Body of pancreas (tissue), 4 donors: ENCODE measurements around the gene CD52. TPM values are rescaled to one million over a fixed set of nuclear protein-coding genes. Genes with fewer than 3 reads are reported as not detected.
A peak's percentile ranks its signal among the peaks of the same experiment; 100 is the strongest.

Experiments
- ATAC-seq: fragments of 150-250 bp; one replicate; pipeline ENCODE4 v1.9.1; 2016
- DNase-seq, 4 donors: peaks; one replicate each; pipeline ENCODE4 v3.0.0-alpha.2; 2019
- H3K27ac ChIP-seq, 4 donors: fragments of 200-600 bp; sonication (generic); 1 replicate in 3 of 4; 2 replicates in 1 of 4; pipeline versions ENCODE4 v1.5.1 to v1.6.1; 2016 to 2019; ENCODE audit warnings: mild to moderate bottlenecking in 1 of 4, mixed read lengths in 1 of 4, moderate library complexity in 1 of 4
- H3K27me3 ChIP-seq, 2 donors: fragments of 200-600 bp; sonication (generic); one replicate each; pipeline ENCODE4 v1.6.0; 2016; ENCODE audit warnings: mild to moderate bottlenecking in 1 of 2
- H3K36me3 ChIP-seq, 2 donors: fragments of 200-600 bp; sonication (generic); replicated peaks in 1 of 2; 2 replicates each; pipeline ENCODE4 v1.5.1; 2016; ENCODE audit warnings: low read depth in 2 of 2; ENCODE audit not compliant: insufficient read depth in 1 of 2
- H3K4me1 ChIP-seq: fragments of 200-600 bp; sonication (generic); one replicate; pipeline ENCODE4 v1.6.0; 2016
- H3K4me3 ChIP-seq, 2 donors: fragments of 200-600 bp; sonication (generic); 1 replicate in 1 of 2; 2 replicates in 1 of 2; pipeline ENCODE4 v1.5.1; 2016 to 2019
- H3K9me3 ChIP-seq, 3 donors: fragments of 200-600 bp; sonication (generic); 1 replicate in 2 of 3; 2 replicates in 1 of 3; pipeline ENCODE4 v1.5.1; 2016
- POLR2A ChIP-seq, 3 donors: fragments of 450-650 bp; IDR thresholded peaks; one replicate each; pipeline ENCODE4 v1.6.1; 2016; ENCODE audit warnings: antibody characterized with exemption in 3 of 3, mild to moderate bottlenecking in 2 of 3
- WGBS, 2 donors: methylation state at CpG; one replicate each; pipeline ENCODE4 v1.1.5; 2017; 5-methylcytosine and 5-hydroxymethylcytosine counted together
- intact Hi-C: fragments of 100-400 bp; cut with DNase I; formaldehyde crosslinking; loops from one replicate; pipeline ENCODE4 v1.15.1; 2023
- total RNA-seq, 2 donors: library from RNA; depleted of rRNA; stranded (reverse); fragments of >200 nt; gene quantifications; one replicate each; pipeline ENCODE4 v1.1.0, GENCODE V29; 2016
- TF ChIP-seq, protein P1 (sequence below), 7 experiments: fragments of 450-650 bp in 4 of 7; fragments of 200-600 bp in 3 of 7; sonication (generic) in 3 of 7; IDR thresholded peaks; one replicate each; pipeline ENCODE4 v1.5.1; 2016 to 2019; ENCODE audit warnings: antibody characterized with exemption in 7 of 7

The CD52 gene, protein sequence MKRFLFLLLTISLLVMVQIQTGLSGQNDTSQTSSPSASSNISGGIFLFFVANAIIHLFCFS
- not detected for total RNA-seq

- Histone ChIP-seq H3K9me3 (no peaks in the 10 kb centered on the region), H3K27me3 (no peaks in the 10 kb centered on the region), H3K4me1 (peaks cover 4% of the 10 kb centered on the region), H3K36me3 (no peaks in the 10 kb centered on the region), H3K4me3 (no peak within 1 kb of the TSS), H3K27ac (peak within 1 kb of the TSS in 1 of 4 donors; percentile 45)
- DNase-seq (no peak), ATAC-seq (no peak)
- WGBS, 2 donors: 60 to 71% methylated on average over 12 of the region's 12 CpGs
- no peak for TF ChIP-seq POLR2A (IDR thresholded peaks at IDR 0.05)
- TF ChIP-seq, protein P1, sequence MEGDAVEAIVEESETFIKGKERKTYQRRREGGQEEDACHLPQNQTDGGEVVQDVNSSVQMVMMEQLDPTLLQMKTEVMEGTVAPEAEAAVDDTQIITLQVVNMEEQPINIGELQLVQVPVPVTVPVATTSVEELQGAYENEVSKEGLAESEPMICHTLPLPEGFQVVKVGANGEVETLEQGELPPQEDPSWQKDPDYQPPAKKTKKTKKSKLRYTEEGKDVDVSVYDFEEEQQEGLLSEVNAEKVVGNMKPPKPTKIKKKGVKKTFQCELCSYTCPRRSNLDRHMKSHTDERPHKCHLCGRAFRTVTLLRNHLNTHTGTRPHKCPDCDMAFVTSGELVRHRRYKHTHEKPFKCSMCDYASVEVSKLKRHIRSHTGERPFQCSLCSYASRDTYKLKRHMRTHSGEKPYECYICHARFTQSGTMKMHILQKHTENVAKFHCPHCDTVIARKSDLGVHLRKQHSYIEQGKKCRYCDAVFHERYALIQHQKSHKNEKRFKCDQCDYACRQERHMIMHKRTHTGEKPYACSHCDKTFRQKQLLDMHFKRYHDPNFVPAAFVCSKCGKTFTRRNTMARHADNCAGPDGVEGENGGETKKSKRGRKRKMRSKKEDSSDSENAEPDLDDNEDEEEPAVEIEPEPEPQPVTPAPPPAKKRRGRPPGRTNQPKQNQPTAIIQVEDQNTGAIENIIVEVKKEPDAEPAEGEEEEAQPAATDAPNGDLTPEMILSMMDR (IDR thresholded peaks at IDR 0.05): no peak
- intact Hi-C loops: loop anchor here (5.0 kb wide), 1 partner anchor 45 kb away; no protein-coding TSS in a partner anchor
These were observed at the start of gene CD52 for GRCh38 chr1:26317612-26318337. Gene CD52, plus strand, starts transcription at chr1:26317958. Its CDS starts 60 bp downstream, at chr1:26318018.

DNA sequence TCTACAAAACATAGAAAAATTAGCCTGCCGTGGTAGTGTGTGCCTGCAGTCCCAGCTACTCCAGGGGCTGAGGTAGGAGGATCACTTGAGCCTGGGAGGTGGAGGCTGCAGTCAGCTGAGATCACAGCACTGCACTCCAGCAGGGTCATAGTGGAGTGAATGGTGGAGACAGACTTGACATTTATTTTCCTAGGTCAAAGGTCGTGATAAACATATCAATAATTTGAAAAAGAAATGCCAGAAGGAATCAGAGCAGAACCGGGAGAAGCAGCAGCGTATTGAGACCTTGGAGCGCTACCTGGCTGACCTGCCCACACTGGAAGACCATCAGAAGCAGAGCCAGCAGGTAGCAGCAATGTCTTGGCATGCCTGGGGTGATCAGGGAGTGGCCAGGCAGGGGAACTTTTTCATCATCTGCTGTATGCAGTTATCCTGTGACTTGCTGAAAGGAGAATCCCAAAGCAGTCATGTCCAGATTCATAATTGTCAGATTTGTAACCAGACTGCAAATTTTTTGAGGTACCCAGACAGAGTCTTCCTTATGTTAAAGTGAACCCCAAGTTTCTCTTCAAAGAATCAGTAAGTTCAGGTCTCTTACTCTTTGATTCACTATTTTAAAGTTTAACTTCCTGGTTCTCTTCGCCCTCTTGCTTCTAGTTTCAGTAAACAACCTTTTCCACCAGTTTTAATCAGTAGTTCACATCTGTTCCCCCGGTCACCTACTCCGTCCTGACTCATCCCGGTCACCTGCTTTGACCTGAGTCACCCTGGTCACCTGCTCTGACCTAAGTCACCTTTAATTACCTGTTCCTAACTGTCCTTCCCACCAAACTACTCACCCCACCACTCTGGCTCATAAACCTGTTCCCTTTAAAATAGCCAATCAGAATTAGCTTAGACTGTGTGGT, 49.2 kb upstream of the CD52 start:
- DNase-seq (no peak), ATAC-seq (no peak)
- H3K27ac ChIP-seq: no peak overlapping the region
- H3K27me3 ChIP-seq: no peaks in the 10 kb centered on the region
- TF ChIP-seq, protein P1 (IDR thresholded peaks at IDR 0.05): no peak
- no peak for TF ChIP-seq POLR2A (IDR thresholded peaks at IDR 0.05)
- H3K4me1 ChIP-seq: no peaks in the 10 kb centered on the region
- 86 to 91% methylated on average over 9 of the region's 9 CpGs for WGBS, 2 donors
- peaks cover 0 to 5% of the 10 kb centered on the region in 2 donors for H3K36me3 ChIP-seq
- H3K4me3 ChIP-seq: no peak overlapping the region
- H3K9me3 ChIP-seq: no peaks in the 10 kb centered on the region
- intact Hi-C loops: no loop called here

DNA sequence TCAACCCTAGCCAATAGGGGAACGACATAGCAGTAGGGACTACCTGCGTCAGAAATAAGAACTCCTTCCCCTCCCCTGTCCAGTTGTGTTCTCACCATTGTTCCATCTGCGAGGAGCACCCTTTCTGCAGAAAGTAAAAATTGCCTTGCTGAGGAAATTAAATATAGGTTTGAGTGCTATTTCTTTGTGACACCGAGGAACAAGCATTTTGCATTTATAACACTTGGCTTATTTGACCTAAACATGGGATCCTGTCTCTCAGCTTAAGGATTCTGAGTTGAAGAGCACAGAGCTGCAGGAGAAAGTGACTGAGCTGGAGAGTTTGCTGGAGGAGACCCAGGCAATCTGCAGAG, 48.6 kb upstream of the CD52 start:
- no peak overlapping the region for H3K4me3 ChIP-seq
- intact Hi-C loops: no loop called here
- WGBS, 2 donors: 95 to 99% methylated on average over 4 of the region's 4 CpGs
- TF ChIP-seq, protein P1 (IDR thresholded peaks at IDR 0.05): no peak
- no peak for TF ChIP-seq POLR2A (IDR thresholded peaks at IDR 0.05)
- no peak for ATAC-seq
- no peaks in the 10 kb centered on the region for H3K4me1 ChIP-seq
- H3K9me3 ChIP-seq: no peaks in the 10 kb centered on the region
- H3K27ac ChIP-seq: no peak overlapping the region
- H3K27me3 ChIP-seq: no peaks in the 10 kb centered on the region
- H3K36me3 ChIP-seq: peaks cover 0 to 5% of the 10 kb centered on the region in 2 donors
- no peak for DNase-seq

- Histone ChIP-seq H3K4me3 (no peak overlapping the region), H3K9me3 (no peaks in the 10 kb centered on the region), H3K36me3 (peaks cover 0 to 3% of the 10 kb centered on the region in 2 donors), H3K27ac (peak overlapping the region in 3 of 4 donors; percentile 95 to 97 (median 95)), H3K27me3 (no peaks in the 10 kb centered on the region), H3K4me1 (peaks cover 44% of the 10 kb centered on the region)
- intact Hi-C loops: loop anchor here (5.0 to 10.0 kb wide), 2 partner anchors 42 to 130 kb away; partner anchors contain the start of gene CD52
- 70 to 80% methylated on average over 11 of the region's 11 CpGs for WGBS, 2 donors
- DNase-seq (no peak), ATAC-seq (no peak)
- TF ChIP-seq, protein P1 (IDR thresholded peaks at IDR 0.05): no peak
- no peak for TF ChIP-seq POLR2A (IDR thresholded peaks at IDR 0.05)
These were observed 42.8 kb upstream of the CD52 start for GRCh38 chr1:26274801-26275425.
